RWPE2 (cell line): ENCODE results near the gene RUSF1.

Experiments used
- ATAC-seq: fragments of 200-7000 bp; cut with Tn5 transposase; 3 replicates; pipeline ENCODE4 v1.9.1; 2021; ENCODE audit warnings: low read depth
- DNase-seq: peaks from one replicate; pipeline ENCODE4 v3.0.0-alpha.2; 2020; ENCODE audit warnings: low spot score
- H3K27ac ChIP-seq: fragments of 450-650 bp; 2 replicates; pipeline ENCODE4 v1.5.1; 2017; ENCODE audit warnings: mild to moderate bottlenecking; ENCODE audit not compliant: poor library complexity, severe bottlenecking
- H3K27me3 ChIP-seq: fragments of 250-450 bp; sonication (Bioruptor Pico); 2 replicates; pipeline ENCODE4 v1.5.1; 2021; ENCODE audit warnings: mild to moderate bottlenecking, moderate library complexity; ENCODE audit not compliant: insufficient read depth, poor library complexity, severe bottlenecking
- H3K36me3 ChIP-seq: fragments of 250-450 bp; sonication (Bioruptor Pico); 2 replicates; pipeline ENCODE4 v1.5.1; 2020; ENCODE audit warnings: low read depth, mild to moderate bottlenecking, moderate library complexity
- H3K4me1 ChIP-seq: fragments of 250-450 bp; sonication (Bioruptor Pico); 2 replicates; pipeline ENCODE4 v1.5.1; 2021; ENCODE audit warnings: mild to moderate bottlenecking, moderate library complexity; ENCODE audit not compliant: insufficient read depth, poor library complexity, severe bottlenecking
- H3K4me3 ChIP-seq: fragments of 250-450 bp; sonication (Bioruptor Pico); 2 replicates; pipeline ENCODE4 v1.5.1; 2021; ENCODE audit warnings: mild to moderate bottlenecking, moderate library complexity; ENCODE audit not compliant: severe bottlenecking
- H3K9me3 ChIP-seq: fragments of 250-450 bp; sonication (Bioruptor Pico); 2 replicates; pipeline ENCODE4 v1.5.1; 2021; ENCODE audit warnings: mild to moderate bottlenecking, moderate library complexity; ENCODE audit not compliant: severe bottlenecking
- TF ChIP-seq, protein P1 (sequence below): fragments of 450-650 bp; IDR thresholded peaks from one replicate; pipeline ENCODE4 v1.5.1; 2017; ENCODE audit warnings: mild to moderate bottlenecking, moderate library complexity; ENCODE audit not compliant: poor library complexity, severe bottlenecking

RUSF1 gene

GRCh38 chr16:31458844-31459686 lies 49.1 kb downstream of the RUSF1 start, which contains the start of gene ARMC5:
TSS of gene ARMC5 (plus strand) at chr16:31459501. CDS start at chr16:31459525, 24 bp downstream.
- Histone ChIP-seq H3K4me1 (peaks cover 21% of the 10 kb centered on the region), H3K4me3 (peak within 1 kb of the TSS; percentile 74), H3K36me3 (peaks cover 9% of the 10 kb centered on the region; the same call in 1 of the 2 replicates), H3K27ac (peak within 1 kb of the TSS; percentile 81), H3K9me3 (no peaks in the 10 kb centered on the region), H3K27me3 (no peaks in the 10 kb centered on the region)
- ATAC-seq (peak; percentile 72), DNase-seq (peak; percentile 98)
- TF ChIP-seq, protein P1, sequence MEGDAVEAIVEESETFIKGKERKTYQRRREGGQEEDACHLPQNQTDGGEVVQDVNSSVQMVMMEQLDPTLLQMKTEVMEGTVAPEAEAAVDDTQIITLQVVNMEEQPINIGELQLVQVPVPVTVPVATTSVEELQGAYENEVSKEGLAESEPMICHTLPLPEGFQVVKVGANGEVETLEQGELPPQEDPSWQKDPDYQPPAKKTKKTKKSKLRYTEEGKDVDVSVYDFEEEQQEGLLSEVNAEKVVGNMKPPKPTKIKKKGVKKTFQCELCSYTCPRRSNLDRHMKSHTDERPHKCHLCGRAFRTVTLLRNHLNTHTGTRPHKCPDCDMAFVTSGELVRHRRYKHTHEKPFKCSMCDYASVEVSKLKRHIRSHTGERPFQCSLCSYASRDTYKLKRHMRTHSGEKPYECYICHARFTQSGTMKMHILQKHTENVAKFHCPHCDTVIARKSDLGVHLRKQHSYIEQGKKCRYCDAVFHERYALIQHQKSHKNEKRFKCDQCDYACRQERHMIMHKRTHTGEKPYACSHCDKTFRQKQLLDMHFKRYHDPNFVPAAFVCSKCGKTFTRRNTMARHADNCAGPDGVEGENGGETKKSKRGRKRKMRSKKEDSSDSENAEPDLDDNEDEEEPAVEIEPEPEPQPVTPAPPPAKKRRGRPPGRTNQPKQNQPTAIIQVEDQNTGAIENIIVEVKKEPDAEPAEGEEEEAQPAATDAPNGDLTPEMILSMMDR, result peak; percentile 80

DNA sequence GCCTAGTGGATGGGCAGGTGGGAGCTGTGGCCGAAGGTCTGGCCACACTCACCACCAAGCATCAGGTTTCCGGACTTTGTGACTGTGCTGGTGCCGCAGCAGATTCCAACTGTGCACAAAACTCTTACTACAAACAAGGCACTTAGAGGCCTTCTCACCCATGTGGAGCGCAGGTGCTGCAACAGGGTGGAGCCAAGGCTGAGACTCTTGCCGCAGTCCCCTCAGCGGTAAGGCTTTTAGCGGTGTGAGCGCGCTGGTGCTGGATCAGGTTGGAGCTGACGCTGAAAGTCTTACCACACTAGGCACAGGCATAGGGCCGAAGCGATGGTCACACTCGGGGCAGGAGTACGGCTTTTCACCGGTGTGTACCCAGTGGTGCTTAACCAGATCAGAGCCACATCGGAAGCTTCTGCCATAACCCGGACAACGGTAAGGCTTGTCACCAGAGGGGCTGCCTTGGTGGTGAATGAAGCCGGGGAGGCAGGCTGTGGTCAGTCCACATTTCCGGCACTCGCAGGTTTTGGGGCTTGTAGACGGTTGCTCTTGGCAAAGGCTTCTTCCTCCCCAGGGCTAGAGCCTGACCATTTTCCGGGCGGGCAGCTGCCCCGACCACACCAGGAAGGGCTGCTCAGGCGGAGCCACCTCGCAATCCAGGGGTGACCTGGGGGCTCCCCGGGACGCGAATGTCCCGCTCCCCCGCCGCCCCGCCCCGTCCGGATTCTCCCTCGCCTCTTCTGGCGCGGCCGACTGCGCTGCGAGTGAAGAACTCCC lies 49.9 kb downstream of the RUSF1 start:
- Histone ChIP-seq H3K27me3 (no peaks in the 10 kb centered on the region), H3K27ac (peak overlapping the region; percentile 81), H3K36me3 (peaks cover 9% of the 10 kb centered on the region; the same call in 1 of the 2 replicates), H3K9me3 (no peaks in the 10 kb centered on the region), H3K4me1 (peaks cover 27% of the 10 kb centered on the region), H3K4me3 (peak overlapping the region; percentile 74)
- TF ChIP-seq, protein P1, result no peak
- DNase-seq (no peak), ATAC-seq (peak; percentile 13; the same call in 2 of the 3 replicates)

- H3K27ac ChIP-seq, result no peak overlapping the region
Measured at GRCh38 chr16:31456988-31457360, 51.2 kb downstream of the RUSF1 start.

GRCh38 chr16:31455601-31456314 lies 52.4 kb downstream of the RUSF1 start:
- TF ChIP-seq, protein P1, result peak; percentile 25
- Histone ChIP-seq H3K36me3 (peaks cover 9% of the 10 kb centered on the region; the same call in 1 of the 2 replicates), H3K27ac (peak overlapping the region; percentile 86), H3K9me3 (no peaks in the 10 kb centered on the region), H3K4me1 (peaks cover 44% of the 10 kb centered on the region), H3K27me3 (no peaks in the 10 kb centered on the region), H3K4me3 (no peak overlapping the region)
- no peak for ATAC-seq
- no peak for DNase-seq

More at GRCh38 chr16:31456988-31457360, 51.2 kb downstream of the RUSF1 start:
- H3K4me3 ChIP-seq, result no peak overlapping the region
- no peak for ATAC-seq
- H3K4me1 ChIP-seq, result peaks cover 39% of the 10 kb centered on the region
- TF ChIP-seq, protein P1, result no peak
- H3K9me3 ChIP-seq, result no peaks in the 10 kb centered on the region
- H3K27me3 ChIP-seq, result no peaks in the 10 kb centered on the region
- peak; percentile 9 for DNase-seq
- peaks cover 9% of the 10 kb centered on the region; the same call in 1 of the 2 replicates for H3K36me3 ChIP-seq
